H9 (cell line): ENCODE measurements around the gene ELANE. TPM values are rescaled to one million over a fixed set of nuclear protein-coding genes. Genes with fewer than 3 reads are reported as not detected.

Experiments
- DNase-seq: peaks from one replicate; pipeline ENCODE4 v3.0.0-alpha.2; 2017
- H2AFZ ChIP-seq: one replicate; pipeline ENCODE4 v1.6.1; 2013; ENCODE audit warnings: mild to moderate bottlenecking, low read length, control low read depth, moderate library complexity
- H2AK5ac ChIP-seq: 2 replicates; pipeline ENCODE4 v1.6.1; 2013; ENCODE audit warnings: low read length, control low read depth, mixed read lengths; ENCODE audit not compliant: insufficient read length
- H2BK120ac ChIP-seq: one replicate; pipeline ENCODE4 v1.6.1; 2013; ENCODE audit warnings: low read depth, mild to moderate bottlenecking, low read length, control low read depth, inconsistent platforms; ENCODE audit not compliant: poor library complexity, severe bottlenecking
- H2BK12ac ChIP-seq: 2 replicates; pipeline ENCODE4 v1.6.1; 2013; ENCODE audit warnings: low read length, control low read depth, mixed read lengths, low read depth; ENCODE audit not compliant: insufficient read length
- H2BK15ac ChIP-seq: 2 replicates; pipeline ENCODE4 v1.6.1; 2013; ENCODE audit warnings: low read depth, low read length, control low read depth
- H2BK20ac ChIP-seq: one replicate; pipeline ENCODE4 v1.6.1; 2013; ENCODE audit warnings: low read depth, mild to moderate bottlenecking, low read length, control low read depth, inconsistent platforms; ENCODE audit not compliant: poor library complexity, severe bottlenecking
- H2BK5ac ChIP-seq: 2 replicates; pipeline ENCODE4 v1.6.1; 2013; ENCODE audit warnings: low read length, control low read depth, mixed read lengths; ENCODE audit not compliant: insufficient read length
- H3K14ac ChIP-seq: 2 replicates; pipeline ENCODE4 v1.6.1; 2013; ENCODE audit warnings: low read length, control low read depth; ENCODE audit not compliant: insufficient read depth
- H3K18ac ChIP-seq: 2 replicates; pipeline ENCODE4 v1.6.1; 2013; ENCODE audit warnings: low read depth, mild to moderate bottlenecking, mixed read lengths, low read length, control low read depth; ENCODE audit not compliant: insufficient read length
- H3K23ac ChIP-seq: 2 replicates; pipeline ENCODE4 v1.6.1; 2013; ENCODE audit warnings: low read length, control low read depth, mixed read lengths, low read depth; ENCODE audit not compliant: insufficient read length
- H3K23me2 ChIP-seq: 2 replicates; pipeline ENCODE4 v1.6.1; 2013; ENCODE audit warnings: low read depth, mild to moderate bottlenecking, mixed read lengths, low read length, control low read depth; ENCODE audit not compliant: insufficient read length, poor library complexity, severe bottlenecking
- H3K27ac ChIP-seq: 2 replicates; pipeline ENCODE4 v1.5.1; 2013; ENCODE audit warnings: low read length, control low read depth, mixed read lengths, low read depth; ENCODE audit not compliant: insufficient read length
- H3K27me3 ChIP-seq: 2 replicates; pipeline ENCODE4 v1.6.1; 2013; ENCODE audit warnings: low read length, control low read depth, inconsistent platforms; ENCODE audit not compliant: insufficient read depth
- H3K4ac ChIP-seq: 2 replicates; pipeline ENCODE4 v1.6.1; 2013; ENCODE audit warnings: low read depth, mild to moderate bottlenecking, control low read depth, inconsistent platforms, low read length, moderate library complexity
- H3K4me1 ChIP-seq: 2 replicates; pipeline ENCODE4 v1.6.1; 2013; ENCODE audit warnings: low read length, control low read depth, inconsistent platforms; ENCODE audit not compliant: insufficient read depth
- H3K4me2 ChIP-seq: 2 replicates; pipeline ENCODE4 v1.6.1; 2013; ENCODE audit warnings: low read length, control low read depth, mixed read lengths; ENCODE audit not compliant: insufficient read length, insufficient read depth
- H3K56ac ChIP-seq: 2 replicates; pipeline ENCODE4 v1.6.1; 2013; ENCODE audit warnings: low read depth, mild to moderate bottlenecking, mixed read lengths, low read length, control low read depth; ENCODE audit not compliant: insufficient read length
- H3K79me1 ChIP-seq: 2 replicates; pipeline ENCODE4 v1.6.1; 2013; ENCODE audit warnings: low read depth, mild to moderate bottlenecking, moderate library complexity, low read length, control low read depth, inconsistent platforms; ENCODE audit not compliant: insufficient read depth, poor library complexity, severe bottlenecking
- H3K79me2 ChIP-seq: 2 replicates; pipeline ENCODE4 v1.6.1; 2013; ENCODE audit warnings: low read length, control low read depth, inconsistent platforms; ENCODE audit not compliant: insufficient read depth
- H3K9ac ChIP-seq: 2 replicates; pipeline ENCODE4 v1.6.1; 2013; ENCODE audit warnings: low read length, control low read depth, mixed read lengths; ENCODE audit not compliant: insufficient read length; ENCODE audit errors: extremely low read depth
- H3K9me3 ChIP-seq: one replicate; pipeline ENCODE4 v1.6.1; 2013; ENCODE audit warnings: low read depth, low read length, inconsistent platforms; ENCODE audit not compliant: control insufficient read depth
- H3T11ph ChIP-seq: one replicate; pipeline ENCODE4 v1.6.1; 2013; ENCODE audit warnings: mild to moderate bottlenecking, low read length, control low read depth, inconsistent platforms
- H4K20me1 ChIP-seq: one replicate; pipeline ENCODE4 v1.6.1; 2013; ENCODE audit not compliant: control insufficient read depth, insufficient read length, insufficient read depth
- H4K5ac ChIP-seq: 2 replicates; pipeline ENCODE4 v1.6.1; 2013; ENCODE audit warnings: low read depth, mild to moderate bottlenecking, mixed read lengths, low read length, control low read depth; ENCODE audit not compliant: insufficient read length
- H4K8ac ChIP-seq: replicated peaks from 2 replicates; pipeline ENCODE4 v1.6.1; 2013; ENCODE audit warnings: low read length, control low read depth, mixed read lengths, low read depth; ENCODE audit not compliant: insufficient read length
- H4K91ac ChIP-seq: 2 replicates; pipeline ENCODE4 v1.6.1; 2013; ENCODE audit warnings: low read depth, mild to moderate bottlenecking, moderate library complexity, mixed read lengths, low read length, control low read depth; ENCODE audit not compliant: insufficient read length
- H3K27ac Mint-ChIP-seq, 3 experiments: 2 replicates in 2 of 3; 3 replicates in 1 of 3; pipeline ENCODE4 v1.8.0; 2020 to 2021; ENCODE audit warnings: mixed read lengths in 3 of 3, mild to moderate bottlenecking in 1 of 3, moderate library complexity in 1 of 3
- H3K27me3 Mint-ChIP-seq: 2 replicates; pipeline ENCODE4 v1.8.0; 2021; ENCODE audit warnings: low read depth, mild to moderate bottlenecking, moderate library complexity, mixed read lengths
- H3K36me3 Mint-ChIP-seq, 3 experiments: 2 replicates in 2 of 3; 3 replicates in 1 of 3; pipeline ENCODE4 v1.8.0; 2020 to 2021; ENCODE audit warnings: low read depth in 3 of 3, mixed read lengths in 3 of 3; ENCODE audit not compliant: insufficient read depth in 1 of 3
- H3K4me1 Mint-ChIP-seq, 2 experiments: 2 replicates each; pipeline ENCODE4 v1.8.0; 2020; ENCODE audit warnings: mixed read lengths in 2 of 2
- H3K4me3 Mint-ChIP-seq, 2 experiments: 2 replicates in 1 of 2; 3 replicates in 1 of 2; pipeline ENCODE4 v1.8.0; 2020 to 2021; ENCODE audit warnings: mild to moderate bottlenecking in 2 of 2, mixed read lengths in 2 of 2, moderate library complexity in 1 of 2
- H3K9me3 Mint-ChIP-seq, 2 experiments: 2 replicates in 1 of 2; 3 replicates in 1 of 2; pipeline ENCODE4 v1.8.0; 2020; ENCODE audit warnings: mild to moderate bottlenecking in 2 of 2, mixed read lengths in 2 of 2, moderate library complexity in 1 of 2
- WGBS: extraction: QIAGEN DNeasy Blood & Tissue Kit; methylation state at CpG from one replicate; pipeline ENCODE4 v1.1.7; 2013; ENCODE audit warnings: missing lambda C conversion rate, low lambda C conversion rate, mixed read lengths; ENCODE audit not compliant: insufficient read length; ENCODE audit errors: extremely low coverage; 5-methylcytosine and 5-hydroxymethylcytosine counted together
- total RNA-seq: library from RNA; stranded (reverse); gene quantifications from 2 replicates; pipeline ENCODE4 v1.2.1, GENCODE V29; 2021
- TF ChIP-seq, protein P1 (sequence below): fragments of 200-600 bp; sonication (generic); conservative IDR thresholded peaks from 3 replicates; pipeline ENCODE4 v1.8.0; 2021; ENCODE audit warnings: antibody characterized with exemption, mild to moderate bottlenecking

The ELANE gene
- total RNA-seq, 1 experiment from 2014 or later: not detected

DNA sequence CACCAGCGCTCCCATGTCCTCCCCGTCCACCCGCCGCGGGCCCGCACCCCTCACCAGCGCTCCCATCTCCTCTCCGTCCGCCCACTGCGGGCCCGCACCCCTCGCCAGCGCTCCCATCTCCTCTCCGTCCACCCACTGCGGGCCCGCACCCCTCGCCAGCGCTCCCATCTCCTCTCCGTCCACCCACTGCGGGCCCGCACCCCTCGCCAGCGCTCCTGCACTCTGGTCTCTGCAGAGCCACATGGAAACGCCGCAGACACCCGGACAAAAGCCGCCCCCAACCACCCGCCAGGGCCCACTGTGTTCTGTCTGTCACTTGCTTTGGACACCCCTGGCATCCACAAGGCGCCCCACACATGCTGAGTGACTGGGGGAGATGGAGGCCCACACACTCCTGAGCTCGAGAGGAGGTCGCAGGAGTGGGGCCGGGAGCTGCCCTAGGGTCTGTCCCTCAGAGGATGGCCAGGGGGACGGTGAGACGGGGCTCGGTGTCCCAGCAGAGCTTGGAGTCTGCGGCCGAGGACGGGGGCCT lies 14.7 kb downstream of the ELANE start:
- H3K23me2 ChIP-seq: no peaks in the 10 kb centered on the region
- no peak overlapping the region for H3K23ac ChIP-seq
- H3K4me2 ChIP-seq: no peak overlapping the region
- no peaks in the 10 kb centered on the region for H4K20me1 ChIP-seq
- TF ChIP-seq, protein P1, sequence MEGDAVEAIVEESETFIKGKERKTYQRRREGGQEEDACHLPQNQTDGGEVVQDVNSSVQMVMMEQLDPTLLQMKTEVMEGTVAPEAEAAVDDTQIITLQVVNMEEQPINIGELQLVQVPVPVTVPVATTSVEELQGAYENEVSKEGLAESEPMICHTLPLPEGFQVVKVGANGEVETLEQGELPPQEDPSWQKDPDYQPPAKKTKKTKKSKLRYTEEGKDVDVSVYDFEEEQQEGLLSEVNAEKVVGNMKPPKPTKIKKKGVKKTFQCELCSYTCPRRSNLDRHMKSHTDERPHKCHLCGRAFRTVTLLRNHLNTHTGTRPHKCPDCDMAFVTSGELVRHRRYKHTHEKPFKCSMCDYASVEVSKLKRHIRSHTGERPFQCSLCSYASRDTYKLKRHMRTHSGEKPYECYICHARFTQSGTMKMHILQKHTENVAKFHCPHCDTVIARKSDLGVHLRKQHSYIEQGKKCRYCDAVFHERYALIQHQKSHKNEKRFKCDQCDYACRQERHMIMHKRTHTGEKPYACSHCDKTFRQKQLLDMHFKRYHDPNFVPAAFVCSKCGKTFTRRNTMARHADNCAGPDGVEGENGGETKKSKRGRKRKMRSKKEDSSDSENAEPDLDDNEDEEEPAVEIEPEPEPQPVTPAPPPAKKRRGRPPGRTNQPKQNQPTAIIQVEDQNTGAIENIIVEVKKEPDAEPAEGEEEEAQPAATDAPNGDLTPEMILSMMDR: no peak
- no peak overlapping the region for H2BK120ac ChIP-seq
- WGBS: no CpG with 5 or more reads among the region's 38 CpGs
- no peak overlapping the region for H4K91ac ChIP-seq
- no peak overlapping the region for H2BK12ac ChIP-seq
- H2BK15ac ChIP-seq: no peak overlapping the region
- no peak for DNase-seq
- no peaks in the 10 kb centered on the region for H3K79me1 ChIP-seq
- Mint-ChIP-seq H3K36me3 (peaks cover 20 to 39% (median 30%) of the 10 kb centered on the region in 3 experiments), H3K9me3 (peaks cover 3 to 4% of the 10 kb centered on the region in 2 experiments; a peak in 4 of 5 replicates), H3K27ac (no peak overlapping the region), H3K27me3 (peaks cover 8% of the 10 kb centered on the region; the same call in 1 of the 2 replicates), H3K4me3 (no peak overlapping the region), H3K4me1 (peaks cover 8 to 27% of the 10 kb centered on the region in 2 experiments)
- H2AK5ac ChIP-seq: no peak overlapping the region
- H3K4me1 ChIP-seq: no peaks in the 10 kb centered on the region
- H3K79me2 ChIP-seq: no peaks in the 10 kb centered on the region
- no peak overlapping the region for H2BK20ac ChIP-seq
- no peaks in the 10 kb centered on the region for H3K9me3 ChIP-seq
- no peak overlapping the region for H4K8ac ChIP-seq
- H3K4ac ChIP-seq: no peak overlapping the region
- H2AFZ ChIP-seq: no peak overlapping the region
- H3K56ac ChIP-seq: no peak overlapping the region
- H4K5ac ChIP-seq: no peak overlapping the region
- H3K27ac ChIP-seq: no peak overlapping the region
- no peak overlapping the region for H3K18ac ChIP-seq
- H3K14ac ChIP-seq: no peak overlapping the region
- H2BK5ac ChIP-seq: no peak overlapping the region
- no peak overlapping the region for H3T11ph ChIP-seq
- H3K9ac ChIP-seq: no peak overlapping the region
- no peaks in the 10 kb centered on the region for H3K27me3 ChIP-seq
